GM19023 (cell line): ENCODE data around the gene CYP27C1.

Experiments used
- ATAC-seq: cut with Tn5 transposase; IDR thresholded peaks from one replicate; pipeline ENCODE4 v1.9.1; 2021; ENCODE audit warnings: mild to moderate bottlenecking, moderate library complexity; ENCODE audit not compliant: unreplicated experiment

CYP27C1 gene

GRCh38 chr2:127134833-127135830 lies 85.0 kb downstream of the CYP27C1 start:
- peak; percentile 79 for ATAC-seq

GRCh38 chr2:127134235-127134634 lies 85.9 kb downstream of the CYP27C1 start:
- no peak for ATAC-seq
